ENCODE measurements around the gene CBARP.

DNA sequence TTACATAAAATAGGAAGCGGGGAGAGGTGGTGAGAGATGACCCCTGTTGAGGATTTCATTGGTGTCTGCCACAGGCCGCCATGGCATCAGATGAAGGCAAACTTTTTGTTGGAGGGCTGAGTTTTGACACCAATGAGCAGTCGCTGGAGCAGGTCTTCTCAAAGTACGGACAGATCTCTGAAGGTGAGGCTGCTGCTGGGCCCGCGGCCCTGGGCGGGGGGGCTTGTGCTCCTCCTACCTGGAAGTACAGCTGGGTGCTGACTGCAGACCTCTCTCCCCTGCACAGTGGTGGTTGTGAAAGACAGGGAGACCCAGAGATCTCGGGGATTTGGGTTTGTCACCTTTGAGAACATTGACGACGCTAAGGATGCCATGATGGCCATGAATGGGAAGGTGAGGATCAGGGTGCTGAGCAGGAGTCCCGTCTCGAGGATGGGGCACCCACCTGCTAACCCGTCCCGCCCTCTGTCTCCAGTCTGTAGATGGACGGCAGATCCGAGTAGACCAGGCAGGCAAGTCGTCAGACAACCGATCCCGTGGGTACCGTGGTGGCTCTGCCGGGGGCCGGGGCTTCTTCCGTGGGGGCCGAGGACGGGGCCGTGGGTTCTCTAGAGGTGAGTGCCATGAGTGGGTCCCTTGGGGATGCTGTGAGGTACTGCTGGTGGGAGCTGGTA lies 33.2 kb upstream of the CBARP start:
- TF ChIP-seq EZH2 (IDR thresholded peaks at IDR 0.05) = no peak
- peak; percentile 50; the same call in 1 of the 2 replicates for TF ChIP-seq POLR2AphosphoS5 (IDR thresholded peaks at IDR 0.05; ENCODE audit: borderline replicate concordance, low read depth, low read length)
